OCI-LY1 (cell line): ENCODE results near the gene PLEKHD1.
A peak's percentile ranks its signal among the peaks of the same experiment; 100 is the strongest.

ENCODE experiments used
- H2AFZ ChIP-seq: fragments of 200-600 bp; sonication (generic), shearing (Covaris generic); 2 replicates; pipeline ENCODE4 v1.6.0; 2014; ENCODE audit warnings: antibody characterized with exemption, mild to moderate bottlenecking, low read length
- H3F3A ChIP-seq: fragments of 200-600 bp; sonication (generic), shearing (Covaris generic); 2 replicates; pipeline ENCODE4 v1.6.0; 2014; ENCODE audit warnings: mild to moderate bottlenecking, antibody characterized with exemption, low read length, moderate library complexity; ENCODE audit not compliant: insufficient read depth
- H3K27ac ChIP-seq: fragments of 200-600 bp; sonication (generic); 2 replicates; pipeline ENCODE4 v1.5.1; 2014; ENCODE audit warnings: low read length, mixed run types, mild to moderate bottlenecking, low read depth; ENCODE audit not compliant: poor library complexity, severe bottlenecking
- H3K27me3 ChIP-seq: fragments of 200-600 bp; sonication (generic); 2 replicates; pipeline ENCODE4 v1.6.0; 2014; ENCODE audit warnings: antibody characterized with exemption, mild to moderate bottlenecking, low read length, moderate library complexity; ENCODE audit not compliant: insufficient read depth
- H3K36me3 ChIP-seq: fragments of 200-600 bp; sonication (generic); 2 replicates; pipeline ENCODE4 v1.6.1; 2014; ENCODE audit warnings: mild to moderate bottlenecking, antibody characterized with exemption, low read length, moderate library complexity, mixed read lengths; ENCODE audit not compliant: insufficient read depth
- H3K4me1 ChIP-seq: fragments of 200-600 bp; sonication (generic); 2 replicates; pipeline ENCODE4 v1.5.1; 2014; ENCODE audit warnings: mild to moderate bottlenecking, low read length, moderate library complexity; ENCODE audit not compliant: insufficient read depth, severe bottlenecking
- H3K4me2 ChIP-seq: fragments of 200-600 bp; sonication (generic), shearing (Covaris generic); 2 replicates; pipeline ENCODE4 v1.6.1; 2014; ENCODE audit warnings: low read length
- H3K4me3 ChIP-seq: fragments of 200-600 bp; sonication (generic); 2 replicates; pipeline ENCODE4 v1.5.1; 2014; ENCODE audit warnings: low read length, low read depth, mild to moderate bottlenecking, mixed read lengths; ENCODE audit not compliant: poor library complexity, severe bottlenecking
- H3K79me2 ChIP-seq: fragments of 200-600 bp; shearing (Covaris generic); 2 replicates; pipeline ENCODE4 v1.6.1; 2016; ENCODE audit warnings: mixed run types, low read length, mixed read lengths; ENCODE audit not compliant: insufficient read depth
- H3K9ac ChIP-seq: fragments of 200-600 bp; sonication (generic), shearing (Covaris generic); 2 replicates; pipeline ENCODE4 v1.6.1; 2014; ENCODE audit warnings: mild to moderate bottlenecking, low read length, mixed read lengths
- H3K9me2 ChIP-seq: fragments of 200-600 bp; sonication (generic), shearing (Covaris generic); 2 replicates; pipeline ENCODE4 v1.6.1; 2014; ENCODE audit warnings: low read depth, mild to moderate bottlenecking, low read length, mixed read lengths
- H3K9me3 ChIP-seq: fragments of 200-600 bp; shearing (Covaris generic); 2 replicates; pipeline ENCODE4 v1.6.1; 2014; ENCODE audit warnings: low read length, mixed read lengths
- H4K20me1 ChIP-seq: fragments of 200-600 bp; sonication (generic), shearing (Covaris generic); 2 replicates; pipeline ENCODE4 v1.6.0; 2016; ENCODE audit warnings: mild to moderate bottlenecking, low read length; ENCODE audit not compliant: insufficient read depth
- EZH2 ChIP-seq: fragments of 200-600 bp; sonication (generic), shearing (Covaris generic); IDR thresholded peaks from 2 replicates; pipeline ENCODE4 v1.8.0; 2017; ENCODE audit warnings: borderline replicate concordance, mixed run types, mild to moderate bottlenecking, antibody characterized with exemption, low read length, moderate library complexity, mixed read lengths
- TF ChIP-seq, protein P1 (sequence below): fragments of 200-600 bp; sonication (generic), shearing (Covaris generic); IDR thresholded peaks from 2 replicates; pipeline ENCODE4 v1.5.1; 2017; ENCODE audit warnings: mild to moderate bottlenecking, antibody characterized with exemption, low read length, moderate library complexity, mixed read lengths

PLEKHD1 gene

GRCh38 chr14:69459122-69459521 is 25.4 kb upstream of the PLEKHD1 start:
- H3K36me3 ChIP-seq: peaks cover 49% of the 10 kb centered on the region; the same call in 1 of the 2 replicates

DNA sequence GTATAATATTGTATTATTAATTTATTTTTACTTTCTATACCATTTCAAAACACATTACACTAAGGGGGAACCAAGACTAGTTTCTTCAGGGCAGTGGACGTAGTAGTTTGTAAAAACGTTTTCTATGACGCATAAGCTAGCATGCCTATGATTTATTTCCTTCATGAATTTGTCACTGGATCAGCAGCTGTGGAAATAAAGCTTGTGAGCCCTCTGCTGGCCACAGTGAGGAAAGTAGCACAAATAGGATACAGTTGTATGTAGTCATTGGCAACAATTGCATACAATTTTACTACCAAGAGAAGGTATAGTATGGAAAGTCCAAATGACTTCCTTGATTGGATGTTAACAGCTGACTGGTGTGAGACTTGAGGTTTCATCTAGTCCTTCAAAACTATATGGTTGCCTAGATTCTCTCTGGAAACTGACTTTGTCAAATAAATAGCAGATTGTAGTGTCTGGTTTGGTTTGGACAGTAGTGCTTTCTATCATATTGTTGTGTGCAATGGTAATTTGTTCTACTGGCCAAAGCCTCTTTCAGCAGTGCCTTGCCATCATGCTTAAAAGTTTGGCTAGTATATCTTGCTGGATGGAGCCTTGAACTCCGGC is 24.3 kb upstream of the PLEKHD1 start:
- Histone ChIP-seq H3K9ac (no peak overlapping the region), H2AFZ (no peak overlapping the region), H3K9me2 (no peaks in the 10 kb centered on the region), H3K4me3 (no peak overlapping the region), H3K9me3 (no peaks in the 10 kb centered on the region), H3F3A (no peaks in the 10 kb centered on the region), H3K4me2 (no peak overlapping the region), H3K27ac (no peak overlapping the region), H3K79me2 (no peaks in the 10 kb centered on the region), H4K20me1 (no peaks in the 10 kb centered on the region), H3K27me3 (no peaks in the 10 kb centered on the region), H3K4me1 (no peaks in the 10 kb centered on the region), H3K36me3 (peaks cover 43% of the 10 kb centered on the region; the same call in 1 of the 2 replicates)
- TF ChIP-seq EZH2: no peak
- TF ChIP-seq, protein P1, sequence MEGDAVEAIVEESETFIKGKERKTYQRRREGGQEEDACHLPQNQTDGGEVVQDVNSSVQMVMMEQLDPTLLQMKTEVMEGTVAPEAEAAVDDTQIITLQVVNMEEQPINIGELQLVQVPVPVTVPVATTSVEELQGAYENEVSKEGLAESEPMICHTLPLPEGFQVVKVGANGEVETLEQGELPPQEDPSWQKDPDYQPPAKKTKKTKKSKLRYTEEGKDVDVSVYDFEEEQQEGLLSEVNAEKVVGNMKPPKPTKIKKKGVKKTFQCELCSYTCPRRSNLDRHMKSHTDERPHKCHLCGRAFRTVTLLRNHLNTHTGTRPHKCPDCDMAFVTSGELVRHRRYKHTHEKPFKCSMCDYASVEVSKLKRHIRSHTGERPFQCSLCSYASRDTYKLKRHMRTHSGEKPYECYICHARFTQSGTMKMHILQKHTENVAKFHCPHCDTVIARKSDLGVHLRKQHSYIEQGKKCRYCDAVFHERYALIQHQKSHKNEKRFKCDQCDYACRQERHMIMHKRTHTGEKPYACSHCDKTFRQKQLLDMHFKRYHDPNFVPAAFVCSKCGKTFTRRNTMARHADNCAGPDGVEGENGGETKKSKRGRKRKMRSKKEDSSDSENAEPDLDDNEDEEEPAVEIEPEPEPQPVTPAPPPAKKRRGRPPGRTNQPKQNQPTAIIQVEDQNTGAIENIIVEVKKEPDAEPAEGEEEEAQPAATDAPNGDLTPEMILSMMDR: peak; percentile 88

More at GRCh38 chr14:69459122-69459521, 25.4 kb upstream of the PLEKHD1 start:
- no peaks in the 10 kb centered on the region for H3K27me3 ChIP-seq
- H3K9me2 ChIP-seq: no peaks in the 10 kb centered on the region
- H3F3A ChIP-seq: no peaks in the 10 kb centered on the region
- H3K79me2 ChIP-seq: no peaks in the 10 kb centered on the region
- no peak overlapping the region for H2AFZ ChIP-seq
- no peak for TF ChIP-seq EZH2
- TF ChIP-seq, protein P1: no peak
- H3K4me3 ChIP-seq: no peak overlapping the region
- H4K20me1 ChIP-seq: no peaks in the 10 kb centered on the region
- no peak overlapping the region for H3K9ac ChIP-seq
- no peaks in the 10 kb centered on the region for H3K9me3 ChIP-seq
- H3K4me1 ChIP-seq: no peaks in the 10 kb centered on the region
- no peak overlapping the region for H3K4me2 ChIP-seq
- H3K27ac ChIP-seq: no peak overlapping the region

- no peaks in the 10 kb centered on the region for H3K9me2 ChIP-seq
- H3K4me1 ChIP-seq: no peaks in the 10 kb centered on the region
- no peak overlapping the region for H3K4me3 ChIP-seq
- H2AFZ ChIP-seq: no peak overlapping the region
- no peaks in the 10 kb centered on the region for H3K9me3 ChIP-seq
- no peak overlapping the region for H3K27ac ChIP-seq
- H3K79me2 ChIP-seq: no peaks in the 10 kb centered on the region
- no peaks in the 10 kb centered on the region for H3F3A ChIP-seq
- no peak for TF ChIP-seq EZH2
- TF ChIP-seq, protein P1: no peak
- peaks cover 16% of the 10 kb centered on the region; the same call in 1 of the 2 replicates for H3K36me3 ChIP-seq
- H3K4me2 ChIP-seq: no peak overlapping the region
- H3K9ac ChIP-seq: no peak overlapping the region
- no peaks in the 10 kb centered on the region for H4K20me1 ChIP-seq
- H3K27me3 ChIP-seq: no peaks in the 10 kb centered on the region
Measured at GRCh38 chr14:69464379-69464778, 20.1 kb upstream of the PLEKHD1 start.
